IPS-15b (cell line): ENCODE data around the gene IMMT.
"Not testable (repeated sequence)": the region's sequence is repeated elsewhere in the genome, so short reads cannot be mapped to it uniquely, and the experiment has no call there.

ENCODE experiments used
- H3K27me3 ChIP-seq: one replicate; pipeline ENCODE4 v1.6.1; 2013; ENCODE audit warnings: low read length; ENCODE audit not compliant: control insufficient read depth, insufficient read depth
- H3K36me3 ChIP-seq: one replicate; pipeline ENCODE4 v1.6.1; 2013; ENCODE audit warnings: low read length; ENCODE audit not compliant: control insufficient read depth, insufficient read depth
- H3K4me1 ChIP-seq: one replicate; pipeline ENCODE4 v1.6.1; 2013; ENCODE audit warnings: mild to moderate bottlenecking, low read length; ENCODE audit not compliant: control insufficient read depth, insufficient read depth
- H3K4me3 ChIP-seq: one replicate; pipeline ENCODE4 v1.5.1; 2013; ENCODE audit warnings: low read depth, low read length
- H3K9ac ChIP-seq: one replicate; pipeline ENCODE4 v1.6.1; 2013; ENCODE audit warnings: low read depth, mild to moderate bottlenecking, low read length
- H3K9me3 ChIP-seq: one replicate; pipeline ENCODE4 v1.6.1; 2013; ENCODE audit warnings: mild to moderate bottlenecking, low read length; ENCODE audit not compliant: control insufficient read depth, insufficient read depth

IMMT gene

DNA sequence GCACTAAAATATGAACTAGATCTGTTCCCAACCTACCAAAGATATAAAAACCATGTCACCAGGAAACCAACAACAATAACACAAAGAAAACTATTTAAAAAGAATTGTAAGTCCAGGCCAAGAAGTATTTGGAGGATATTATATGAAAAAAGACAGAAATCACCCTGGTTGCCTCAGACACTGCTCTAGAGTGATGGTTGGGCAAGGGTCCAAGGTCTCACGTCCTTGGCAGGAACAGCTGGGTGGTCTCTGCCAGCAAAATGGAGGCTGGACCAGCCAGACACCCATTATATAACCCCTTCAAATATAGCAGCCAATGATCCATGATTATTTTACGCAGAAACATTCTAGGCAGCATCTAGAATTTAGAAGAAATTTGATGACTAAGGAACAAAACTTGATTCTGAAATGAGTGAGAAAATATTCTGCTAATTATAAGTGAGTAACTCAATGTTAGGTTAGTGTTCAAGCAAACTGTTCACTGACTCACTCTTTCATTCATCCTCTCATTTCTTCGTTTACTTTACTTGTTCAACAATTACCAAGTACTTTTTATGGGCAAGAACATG lies 39.4 kb upstream of the IMMT start:
- Histone ChIP-seq H3K9me3 (no peaks in the 10 kb centered on the region), H3K9ac (no peak overlapping the region), H3K27me3 (no peaks in the 10 kb centered on the region), H3K4me3 (no peak overlapping the region), H3K36me3 (no peaks in the 10 kb centered on the region), H3K4me1 (no peaks in the 10 kb centered on the region)

DNA sequence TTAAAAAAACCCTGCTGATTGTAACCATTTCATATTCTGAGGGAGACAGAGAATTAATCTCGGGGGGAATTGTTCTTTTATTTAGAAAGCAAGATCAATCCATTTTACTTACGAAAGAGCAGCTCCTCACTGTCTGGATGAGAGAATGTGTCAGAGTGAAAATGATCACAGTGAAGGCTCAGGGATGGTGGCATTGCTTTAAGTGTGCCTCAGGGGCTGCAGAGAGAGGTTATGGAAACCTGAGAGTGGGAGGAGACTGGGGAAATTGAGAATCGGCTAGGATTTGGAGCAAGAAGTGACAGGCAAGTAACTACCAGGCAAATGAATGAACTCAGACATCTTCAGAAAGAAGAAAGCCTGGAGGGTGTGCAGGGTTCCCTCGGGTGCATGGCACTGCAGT lies 38.2 kb upstream of the IMMT start:
- Histone ChIP-seq H3K4me1 (no peaks in the 10 kb centered on the region), H3K9ac (no peak overlapping the region), H3K9me3 (no peaks in the 10 kb centered on the region), H3K27me3 (no peaks in the 10 kb centered on the region), H3K36me3 (no peaks in the 10 kb centered on the region), H3K4me3 (no peak overlapping the region)

GRCh38 chr2:86232910-86233309 lies 37.6 kb upstream of the IMMT start:
- H3K4me1 ChIP-seq: no peaks in the 10 kb centered on the region
- no peak overlapping the region for H3K4me3 ChIP-seq

DNA sequence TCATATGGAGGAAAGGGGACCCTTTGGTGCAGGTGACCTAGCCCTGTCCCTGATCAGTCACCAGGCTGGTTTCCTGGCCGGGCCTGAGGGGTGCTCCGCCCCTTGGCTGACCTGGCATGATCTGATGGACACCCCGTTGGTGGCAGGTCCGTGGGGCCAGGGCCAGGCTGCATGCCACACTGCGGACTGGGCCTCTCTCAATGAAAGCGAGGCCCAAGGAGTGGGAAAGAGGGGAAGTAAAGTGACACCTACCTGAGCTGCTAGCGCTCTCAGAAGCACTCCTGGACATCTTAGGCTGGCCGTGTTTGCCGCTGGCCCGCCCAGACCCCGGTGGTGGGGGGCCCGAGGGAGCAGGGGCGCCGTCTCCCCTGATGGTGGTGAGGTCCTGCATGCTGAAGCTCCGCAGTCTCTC lies 37.1 kb upstream of the IMMT start:
- H3K9me3 ChIP-seq: no peaks in the 10 kb centered on the region
- H3K9ac ChIP-seq: no peak overlapping the region
- no peaks in the 10 kb centered on the region for H3K36me3 ChIP-seq
- H3K4me3 ChIP-seq: no peak overlapping the region
- no peaks in the 10 kb centered on the region for H3K4me1 ChIP-seq
- H3K27me3 ChIP-seq: no peaks in the 10 kb centered on the region

More at GRCh38 chr2:86232910-86233309, 37.6 kb upstream of the IMMT start:
- Histone ChIP-seq H3K9ac (no peak overlapping the region), H3K27me3 (no peaks in the 10 kb centered on the region), H3K36me3 (no peaks in the 10 kb centered on the region), H3K9me3 (no peaks in the 10 kb centered on the region)

GRCh38 chr2:86231680-86232372 lies 36.6 kb upstream of the IMMT start:
- Histone ChIP-seq H3K9ac (no peak overlapping the region), H3K27me3 (no peaks in the 10 kb centered on the region), H3K9me3 (no peaks in the 10 kb centered on the region), H3K4me3 (no peak overlapping the region), H3K36me3 (no peaks in the 10 kb centered on the region), H3K4me1 (no peaks in the 10 kb centered on the region)

DNA sequence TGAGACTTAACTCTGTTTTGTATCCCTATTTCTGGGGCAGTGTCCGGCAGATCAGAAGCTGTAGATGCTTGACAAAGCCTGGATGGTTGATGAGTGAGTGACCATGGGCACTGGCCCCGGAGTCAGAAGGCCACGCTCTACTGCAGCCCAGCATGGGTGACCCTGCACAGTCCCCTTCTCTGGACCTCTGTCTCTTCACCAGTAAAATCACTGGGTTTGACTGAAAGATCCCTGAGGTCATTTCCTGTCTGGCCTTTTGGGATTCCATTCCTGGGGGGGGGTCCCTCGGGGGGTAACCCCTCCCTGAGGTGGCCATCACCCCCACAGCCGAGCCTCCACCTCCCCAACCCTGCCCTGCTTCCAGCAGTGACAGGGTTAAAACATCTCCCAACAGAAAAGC lies 35.7 kb upstream of the IMMT start:
- no peaks in the 10 kb centered on the region for H3K27me3 ChIP-seq
- no peaks in the 10 kb centered on the region for H3K4me1 ChIP-seq
- no peaks in the 10 kb centered on the region for H3K9me3 ChIP-seq
- no peak overlapping the region for H3K4me3 ChIP-seq
- no peaks in the 10 kb centered on the region for H3K36me3 ChIP-seq
- no peak overlapping the region for H3K9ac ChIP-seq

- no peak overlapping the region for H3K4me3 ChIP-seq
- H3K9me3 ChIP-seq: no peaks in the 10 kb centered on the region
- H3K27me3 ChIP-seq: no peaks in the 10 kb centered on the region
- no peaks in the 10 kb centered on the region for H3K4me1 ChIP-seq
- H3K36me3 ChIP-seq: no peaks in the 10 kb centered on the region
- H3K9ac ChIP-seq: no peak overlapping the region
These were observed 34.0 kb upstream of the IMMT start for GRCh38 chr2:86229221-86229620.

GRCh38 chr2:86228574-86228973 lies 33.3 kb upstream of the IMMT start:
- H3K9me3 ChIP-seq, H3K36me3 ChIP-seq, H3K27me3 ChIP-seq, H3K4me1 ChIP-seq, H3K4me3 ChIP-seq, H3K9ac ChIP-seq: not testable (repeated sequence)

- H3K27me3 ChIP-seq: no peaks in the 10 kb centered on the region
- no peaks in the 10 kb centered on the region for H3K36me3 ChIP-seq
- no peaks in the 10 kb centered on the region for H3K9me3 ChIP-seq
- no peak overlapping the region for H3K4me3 ChIP-seq
- peaks cover under 1% of the 10 kb centered on the region for H3K4me1 ChIP-seq
- H3K9ac ChIP-seq: no peak overlapping the region
These were observed 32.4 kb upstream of the IMMT start for GRCh38 chr2:86227685-86228084.

GRCh38 chr2:86226636-86227520 lies 31.6 kb upstream of the IMMT start:
- H3K9me3 ChIP-seq: no peaks in the 10 kb centered on the region
- no peak overlapping the region for H3K4me3 ChIP-seq
- H3K36me3 ChIP-seq: no peaks in the 10 kb centered on the region
- no peaks in the 10 kb centered on the region for H3K27me3 ChIP-seq
- H3K4me1 ChIP-seq: peaks cover 2% of the 10 kb centered on the region
- no peak overlapping the region for H3K9ac ChIP-seq

DNA sequence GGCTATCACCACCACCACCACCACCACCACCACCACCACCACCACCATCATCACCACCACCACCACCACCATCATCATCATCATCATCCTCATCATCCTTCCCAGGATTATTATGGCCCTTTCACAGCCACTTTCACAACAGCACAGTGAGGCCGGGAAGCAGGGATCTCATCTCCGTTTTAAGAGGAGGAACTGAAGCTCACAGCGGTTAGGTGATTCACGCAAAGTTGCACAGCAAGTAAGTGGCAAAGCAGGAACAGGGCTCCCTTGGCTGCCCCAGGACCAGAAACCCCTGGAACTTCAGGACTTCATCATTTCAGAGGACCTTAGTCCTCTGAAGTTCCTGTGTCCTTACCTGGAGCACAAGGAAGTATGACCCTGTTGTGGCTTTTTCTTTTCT lies 30.8 kb upstream of the IMMT start:
- Histone ChIP-seq H3K4me3 (no peak overlapping the region), H3K9me3 (no peaks in the 10 kb centered on the region), H3K9ac (no peak overlapping the region), H3K27me3 (no peaks in the 10 kb centered on the region), H3K36me3 (no peaks in the 10 kb centered on the region), H3K4me1 (peaks cover 2% of the 10 kb centered on the region)

- Histone ChIP-seq H3K36me3 (no peaks in the 10 kb centered on the region), H3K4me1 (peaks cover 2% of the 10 kb centered on the region), H3K9ac (no peak overlapping the region), H3K27me3 (no peaks in the 10 kb centered on the region), H3K9me3 (no peaks in the 10 kb centered on the region), H3K4me3 (no peak overlapping the region)
These were observed 30.3 kb upstream of the IMMT start for GRCh38 chr2:86225581-86225980.
